CD14-positive monocyte (primary cell): ENCODE measurements around the gene HAPLN1. TPM values are rescaled to one million over a fixed set of nuclear protein-coding genes. Genes with fewer than 3 reads are reported as not detected.

Experiments used
- DNase-seq, 3 donors: peaks; one replicate each; pipeline ENCODE4 v3.0.0-alpha.2; 2011 to 2022
- H2AFZ ChIP-seq: 2 replicates; pipeline ENCODE4 v1.6.0; 2012; ENCODE audit warnings: mild to moderate bottlenecking, low read depth, low read length, inconsistent platforms; ENCODE audit not compliant: insufficient read depth, poor library complexity, severe bottlenecking
- H3K27ac ChIP-seq, 2 donors: 1 replicate in 1 of 2; 2 replicates in 1 of 2; pipeline ENCODE4 v1.5.1; 2012 to 2013; ENCODE audit warnings: low read length in 2 of 2, control low read depth in 1 of 2, inconsistent platforms in 1 of 2, low read depth in 1 of 2, mild to moderate bottlenecking in 1 of 2
- H3K27me3 ChIP-seq, 2 donors: one replicate each; pipeline versions ENCODE4 v1.6.0 to v1.6.1; 2011 to 2013; ENCODE audit warnings: low read length in 2 of 2; ENCODE audit not compliant: control insufficient read depth in 2 of 2, insufficient read depth in 2 of 2
- H3K36me3 ChIP-seq, 2 donors: replicated peaks in 1 of 2; 1 replicate in 1 of 2; 2 replicates in 1 of 2; pipeline versions ENCODE4 v1.5.1 to v1.6.1; 2012 to 2013; ENCODE audit warnings: low read length in 2 of 2, control low read depth in 1 of 2, inconsistent platforms in 1 of 2, mild to moderate bottlenecking in 1 of 2; ENCODE audit not compliant: insufficient read depth in 2 of 2, control insufficient read depth in 1 of 2
- H3K4me1 ChIP-seq, 2 donors: 1 replicate in 1 of 2; 2 replicates in 1 of 2; pipeline versions ENCODE4 v1.5.1 to v1.6.1; 2012 to 2013; ENCODE audit warnings: low read length in 2 of 2, control low read depth in 1 of 2, inconsistent platforms in 1 of 2, mild to moderate bottlenecking in 1 of 2, moderate library complexity in 1 of 2; ENCODE audit not compliant: insufficient read depth in 2 of 2, control insufficient read depth in 1 of 2
- H3K4me2 ChIP-seq: replicated peaks from 2 replicates; pipeline ENCODE3; 2012; ENCODE audit warnings: low read length, moderate library complexity, mild to moderate bottlenecking; ENCODE audit not compliant: poor library complexity, severe bottlenecking; ENCODE audit errors: extremely low read depth
- H3K4me3 ChIP-seq, 3 experiments: fragments of 200-600 bp in 1 of 3; sonication (generic) in 1 of 3; replicated peaks in 1 of 3; 1 replicate in 2 of 3; 2 replicates in 1 of 3; pipeline ENCODE4 v1.5.1; 2011 to 2013; ENCODE audit warnings: low read length in 3 of 3, mild to moderate bottlenecking in 3 of 3, control low read depth in 2 of 3, low read depth in 2 of 3, inconsistent platforms in 1 of 3, moderate library complexity in 1 of 3
- H3K79me2 ChIP-seq: 2 replicates; pipeline ENCODE4 v1.6.0; 2012; ENCODE audit warnings: mild to moderate bottlenecking, control low read depth, inconsistent platforms, low read length, moderate library complexity; ENCODE audit not compliant: insufficient read depth
- H3K9ac ChIP-seq: 2 replicates; pipeline ENCODE4 v1.6.0; 2017; ENCODE audit warnings: low read length, mild to moderate bottlenecking; ENCODE audit not compliant: insufficient read depth, poor library complexity, severe bottlenecking
- H3K9me3 ChIP-seq, 2 donors: replicated peaks in 1 of 2; 1 replicate in 1 of 2; 2 replicates in 1 of 2; pipeline versions ENCODE4 v1.5.1 to v1.6.1; 2012 to 2013; ENCODE audit warnings: low read length in 2 of 2, control low read depth in 1 of 2; ENCODE audit not compliant: control insufficient read depth in 1 of 2, insufficient read depth in 1 of 2
- H4K20me1 ChIP-seq: 2 replicates; pipeline ENCODE4 v1.6.0; 2012; ENCODE audit warnings: mild to moderate bottlenecking, low read length, control low read depth, moderate library complexity; ENCODE audit not compliant: insufficient read depth
- H3K27ac Mint-ChIP-seq, 7 donors: one replicate each; pipeline ENCODE4 v1.8.0; 2020; ENCODE audit warnings: mild to moderate bottlenecking in 7 of 7, mixed read lengths in 7 of 7, moderate library complexity in 6 of 7, inconsistent platforms in 2 of 7
- H3K27me3 Mint-ChIP-seq, 3 donors: one replicate each; pipeline ENCODE4 v1.8.0; 2021 to 2022; ENCODE audit warnings: low read depth in 3 of 3, mild to moderate bottlenecking in 3 of 3, mixed read lengths in 3 of 3, moderate library complexity in 3 of 3, inconsistent platforms in 1 of 3
- H3K36me3 Mint-ChIP-seq, 2 donors: one replicate each; pipeline ENCODE4 v1.8.0; 2020; ENCODE audit warnings: mixed read lengths in 2 of 2, inconsistent platforms in 1 of 2, mild to moderate bottlenecking in 1 of 2
- H3K4me1 Mint-ChIP-seq: one replicate; pipeline ENCODE4 v1.8.0; 2020; ENCODE audit warnings: mild to moderate bottlenecking, mixed read lengths
- H3K4me3 Mint-ChIP-seq, 2 donors: one replicate each; pipeline ENCODE4 v1.8.0; 2020; ENCODE audit warnings: mild to moderate bottlenecking in 2 of 2, mixed read lengths in 2 of 2, moderate library complexity in 1 of 2
- H3K9me3 Mint-ChIP-seq, 7 donors: one replicate each; pipeline ENCODE4 v1.8.0; 2020 to 2022; ENCODE audit warnings: mixed read lengths in 7 of 7, mild to moderate bottlenecking in 6 of 7, moderate library complexity in 6 of 7, inconsistent platforms in 2 of 7
- CTCF ChIP-seq: fragments of 200-600 bp; IDR thresholded peaks from one replicate; pipeline ENCODE4 v1.8.0; 2022; ENCODE audit warnings: antibody characterized with exemption, mild to moderate bottlenecking
- WGBS: methylation state at CpG from one replicate; pipeline ENCODE4 v1.1.5; 2013; ENCODE audit warnings: missing lambda C conversion rate; ENCODE audit not compliant: insufficient coverage; 5-methylcytosine and 5-hydroxymethylcytosine counted together
- intact Hi-C, 2 donors: fragments of 100-400 bp; cut with micrococcal nuclease; formaldehyde crosslinking; loops; one replicate each; pipeline versions ENCODE4 v1.15.0 to v1.15.1; 2023
- polyA plus RNA-seq, 3 donors: library from polyadenylated mRNA; depleted of rRNA in 1 of 3; unstranded in 2 of 3; stranded (reverse) in 1 of 3; fragments of 300-500 nt in 2 of 3; fragments of >200 nt in 1 of 3; fragmentation: Illumina TruSeq in 2 of 3; gene quantifications; 1 replicate in 2 of 3; 2 replicates in 1 of 3; pipeline ENCODE4 v1.2.3, GENCODE V29; 2012 to 2021

HAPLN1 gene
- polyA plus RNA-seq, 3 donors: not detected

- no peak overlapping the region for H3K4me3 ChIP-seq
- TF ChIP-seq CTCF: no peak
- intact Hi-C loops: no loop called here
- no peaks in the 10 kb centered on the region for H3K36me3 ChIP-seq
- Mint-ChIP-seq H3K36me3 (no peaks in the 10 kb centered on the region), H3K4me1 (no peaks in the 10 kb centered on the region), H3K9me3 (peaks cover 11 to 34% (median 18%) of the 10 kb centered on the region in 7 donors), H3K27ac (no peak overlapping the region), H3K4me3 (no peak overlapping the region), H3K27me3 (peaks cover 0 to 1% (median 0%) of the 10 kb centered on the region in 3 donors)
- no peaks in the 10 kb centered on the region for H3K4me1 ChIP-seq
- no peaks in the 10 kb centered on the region for H4K20me1 ChIP-seq
- DNase-seq: no peak
- no peak overlapping the region for H2AFZ ChIP-seq
- H3K79me2 ChIP-seq: no peaks in the 10 kb centered on the region
- no peak overlapping the region for H3K9ac ChIP-seq
- no peak overlapping the region for H3K27ac ChIP-seq
- WGBS: no CpG with 5 or more reads among the region's 1 CpG
- H3K4me2 ChIP-seq: no peak overlapping the region
- no peaks in the 10 kb centered on the region for H3K27me3 ChIP-seq
- peaks cover 16 to 38% of the 10 kb centered on the region in 2 donors for H3K9me3 ChIP-seq
Measured at GRCh38 chr5:83764101-83764500, 43.4 kb upstream of the HAPLN1 start.

- no peak for TF ChIP-seq CTCF
- Mint-ChIP-seq H3K27ac (no peak overlapping the region), H3K27me3 (peaks cover 0 to 1% (median 0%) of the 10 kb centered on the region in 3 donors), H3K9me3 (peaks cover 0 to 7% (median 0%) of the 10 kb centered on the region in 7 donors), H3K36me3 (no peaks in the 10 kb centered on the region), H3K4me1 (no peaks in the 10 kb centered on the region), H3K4me3 (no peak overlapping the region)
- no peak overlapping the region for H3K9ac ChIP-seq
- no peaks in the 10 kb centered on the region for H3K4me1 ChIP-seq
- intact Hi-C loops: no loop called here
- no peaks in the 10 kb centered on the region for H3K27me3 ChIP-seq
- no peak for DNase-seq
- H3K36me3 ChIP-seq: no peaks in the 10 kb centered on the region
- H3K4me2 ChIP-seq: no peak overlapping the region
- H3K27ac ChIP-seq: no peak overlapping the region
- no peaks in the 10 kb centered on the region for H3K79me2 ChIP-seq
- H2AFZ ChIP-seq: no peak overlapping the region
- WGBS: 92% methylated on average over 2 of the region's 4 CpGs
- H3K9me3 ChIP-seq: peaks cover 4 to 6% of the 10 kb centered on the region in 2 donors
- H3K4me3 ChIP-seq: no peak overlapping the region
- H4K20me1 ChIP-seq: no peaks in the 10 kb centered on the region
Measured at GRCh38 chr5:83760579-83760978, 39.9 kb upstream of the HAPLN1 start.
